HEK293 (cell line): ENCODE measurements around the gene OAF.

ENCODE experiments used
- CTCF ChIP-seq: fragments of 450-650 bp; formaldehyde crosslinking; IDR thresholded peaks from 2 replicates; pipeline ENCODE4 v1.5.1; 2016; ENCODE audit warnings: missing biosample characterization, missing genetic modification characterization
- EGR2 ChIP-seq: fragments of 450-650 bp; formaldehyde crosslinking; IDR thresholded peaks from 2 replicates; pipeline ENCODE4 v1.5.1; 2016; ENCODE audit warnings: low read depth, missing biosample characterization, missing genetic modification characterization
- ZBTB49 ChIP-seq: fragments of 450-650 bp; formaldehyde crosslinking; IDR thresholded peaks from 2 replicates; pipeline ENCODE4 v1.5.1; 2016; ENCODE audit warnings: missing biosample characterization, missing genetic modification characterization, low read depth
- ZFP69B ChIP-seq: fragments of 450-650 bp; formaldehyde crosslinking; IDR thresholded peaks from 2 replicates; pipeline ENCODE4 v1.5.1; 2016; ENCODE audit warnings: missing biosample characterization, missing genetic modification characterization
- ZNF138 ChIP-seq: fragments of 450-650 bp; formaldehyde crosslinking; IDR thresholded peaks from 2 replicates; pipeline ENCODE4 v1.5.1; 2016; ENCODE audit warnings: missing biosample characterization, missing genetic modification characterization, borderline replicate concordance
- ZNF214 ChIP-seq: fragments of 450-650 bp; formaldehyde crosslinking; IDR thresholded peaks from 2 replicates; pipeline ENCODE4 v1.5.1; 2017; ENCODE audit warnings: missing biosample characterization, mild to moderate bottlenecking, missing genetic modification characterization, borderline replicate concordance
- ZSCAN5A ChIP-seq: fragments of 450-650 bp; formaldehyde crosslinking; IDR thresholded peaks from 2 replicates; pipeline ENCODE4 v1.5.1; 2016; ENCODE audit warnings: missing biosample characterization, missing genetic modification characterization

GRCh38 chr11:120183701-120184141 is 27.1 kb upstream of the OAF start:
- TF ChIP-seq CTCF (tag by site-specific recombination) (no peak), ZFP69B (tag by site-specific recombination) (no peak), EGR2 (tag by site-specific recombination) (no peak), ZNF138 (tag by site-specific recombination) (no peak), ZBTB49 (no peak), ZNF214 (tag by site-specific recombination) (no peak), ZSCAN5A (no peak)
